ENCODE data around the gene KCTD20. TPM values are rescaled to one million over a fixed set of nuclear protein-coding genes. Genes with fewer than 3 reads are reported as not detected.

KCTD20 gene
- total and polyA plus RNA-seq, 2 donors from 2014 or later, result 11.5 to 35.6 TPM

DNA sequence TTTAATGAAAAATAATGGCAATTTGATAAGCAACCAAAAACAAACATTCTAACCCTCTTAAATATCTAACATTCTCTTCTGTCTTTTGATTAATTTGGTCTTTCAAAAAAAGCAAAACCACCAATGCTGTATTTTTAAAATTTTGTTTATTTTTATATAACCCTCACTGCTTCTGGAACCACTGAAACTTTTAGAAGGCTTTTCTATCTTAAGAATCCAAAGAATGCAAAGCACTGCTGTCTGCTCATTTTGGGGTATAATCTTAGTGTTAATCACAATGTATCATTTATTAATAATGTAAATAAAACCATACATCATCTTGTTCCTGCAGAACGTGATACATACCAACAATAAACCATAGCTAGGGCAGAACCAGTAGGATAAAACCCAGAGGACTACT is 90.5 kb downstream of the KCTD20 start:
- TF ChIP-seq, protein P1, sequence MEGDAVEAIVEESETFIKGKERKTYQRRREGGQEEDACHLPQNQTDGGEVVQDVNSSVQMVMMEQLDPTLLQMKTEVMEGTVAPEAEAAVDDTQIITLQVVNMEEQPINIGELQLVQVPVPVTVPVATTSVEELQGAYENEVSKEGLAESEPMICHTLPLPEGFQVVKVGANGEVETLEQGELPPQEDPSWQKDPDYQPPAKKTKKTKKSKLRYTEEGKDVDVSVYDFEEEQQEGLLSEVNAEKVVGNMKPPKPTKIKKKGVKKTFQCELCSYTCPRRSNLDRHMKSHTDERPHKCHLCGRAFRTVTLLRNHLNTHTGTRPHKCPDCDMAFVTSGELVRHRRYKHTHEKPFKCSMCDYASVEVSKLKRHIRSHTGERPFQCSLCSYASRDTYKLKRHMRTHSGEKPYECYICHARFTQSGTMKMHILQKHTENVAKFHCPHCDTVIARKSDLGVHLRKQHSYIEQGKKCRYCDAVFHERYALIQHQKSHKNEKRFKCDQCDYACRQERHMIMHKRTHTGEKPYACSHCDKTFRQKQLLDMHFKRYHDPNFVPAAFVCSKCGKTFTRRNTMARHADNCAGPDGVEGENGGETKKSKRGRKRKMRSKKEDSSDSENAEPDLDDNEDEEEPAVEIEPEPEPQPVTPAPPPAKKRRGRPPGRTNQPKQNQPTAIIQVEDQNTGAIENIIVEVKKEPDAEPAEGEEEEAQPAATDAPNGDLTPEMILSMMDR (IDR thresholded peaks at IDR 0.05; ENCODE audit: borderline replicate concordance, extremely low read depth, insufficient read depth), result no peak
- H3K9me3 ChIP-seq (ENCODE audit: control insufficient read depth in 2 of 3, insufficient read depth in 1 of 3, low read length in 3 of 3), result no peaks in the 10 kb centered on the region
- DNase-seq (no peak), FAIRE-seq (no peak)
- H3K9ac ChIP-seq (ENCODE audit: low read length in 3 of 3), result no peak overlapping the region
- peaks cover 0 to 4% (median 0%) of the 10 kb centered on the region in 3 donors for H3K36me3 ChIP-seq (ENCODE audit: control insufficient read depth in 2 of 3, insufficient read depth in 3 of 3, low read length in 3 of 3)
- no peak overlapping the region for H3K4me3 ChIP-seq (ENCODE audit: low read length in 3 of 3)
- H3K4me1 ChIP-seq (ENCODE audit: control insufficient read depth in 2 of 3, insufficient read depth in 2 of 3, low read depth in 1 of 3, low read length in 3 of 3), result no peaks in the 10 kb centered on the region
- H3K27ac ChIP-seq (ENCODE audit: low read depth in 2 of 2, low read length in 2 of 2), result no peak overlapping the region
- no peaks in the 10 kb centered on the region for H3K27me3 ChIP-seq (ENCODE audit: control insufficient read depth, insufficient read depth, low read length)
- intact Hi-C loops (cut with DNase I), result no loop called here

DNA sequence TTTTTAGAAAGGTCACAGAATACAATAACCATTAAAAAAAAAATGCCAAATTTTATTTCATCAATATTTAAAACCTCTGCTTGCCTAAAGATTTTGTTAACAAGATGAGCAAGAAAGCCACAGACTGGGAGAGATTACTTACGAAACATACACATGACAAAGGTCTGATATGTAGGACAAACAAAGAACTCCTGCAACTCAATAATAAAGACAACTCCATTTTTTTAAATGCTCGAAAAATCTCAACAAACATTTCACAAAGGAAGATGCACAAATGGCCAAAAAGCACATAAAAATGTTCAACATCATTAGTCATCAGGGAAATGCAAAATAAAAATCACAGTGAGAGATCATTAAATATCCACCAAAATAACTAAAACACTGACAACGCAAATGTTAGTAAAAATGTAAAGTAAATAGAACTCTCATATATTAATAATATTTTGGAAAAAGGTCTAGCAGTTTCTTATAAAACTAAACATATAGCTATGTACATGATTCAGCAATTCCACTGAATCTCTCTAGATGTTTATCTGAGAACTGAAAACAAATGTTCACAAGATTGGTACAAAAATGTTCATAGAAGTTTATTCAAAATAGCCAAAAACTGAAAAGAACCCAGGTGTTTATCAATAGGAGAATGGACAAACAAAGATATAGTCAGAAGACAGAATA is 94.2 kb downstream of the KCTD20 start:
- FAIRE-seq, result no peak

DNA sequence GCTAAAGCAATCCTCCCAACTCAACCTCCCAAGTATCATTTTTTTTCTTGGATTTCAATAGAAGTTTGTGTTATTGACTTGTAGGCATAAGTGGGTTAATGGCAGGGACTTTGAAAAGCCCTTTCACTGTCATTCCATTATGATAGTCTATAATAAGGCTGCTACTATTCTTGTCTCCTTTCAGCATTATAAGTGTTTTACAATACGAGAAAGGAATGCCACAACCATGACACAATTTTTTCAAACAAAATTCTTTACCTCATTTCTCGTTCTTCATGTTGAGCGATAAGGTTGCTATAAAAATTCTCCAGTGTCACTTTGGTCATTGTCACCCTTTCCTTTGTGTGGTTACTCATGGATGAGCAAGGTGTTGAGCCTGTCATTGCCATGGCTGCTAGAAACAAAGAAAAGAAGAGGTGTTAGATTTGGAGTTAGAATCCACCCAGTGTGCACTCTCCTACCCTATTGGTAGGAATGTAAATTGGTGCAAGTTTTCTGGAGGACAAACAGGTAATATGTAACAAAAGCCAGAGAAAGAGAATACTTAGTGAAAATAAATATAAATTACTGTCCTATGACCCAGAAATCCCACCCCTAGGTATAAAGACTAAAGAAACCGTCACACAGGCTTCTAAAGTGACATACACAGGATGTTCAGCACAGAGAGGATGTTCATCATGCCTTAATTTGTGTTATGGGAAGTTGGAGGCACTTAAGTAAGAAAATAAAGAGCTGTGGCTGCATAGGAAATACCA is 97.2 kb downstream of the KCTD20 start:
- no peak overlapping the region for H3K27ac ChIP-seq (ENCODE audit: low read depth in 2 of 2, low read length in 2 of 2)
- H3K27me3 ChIP-seq (ENCODE audit: control insufficient read depth, insufficient read depth, low read length), result no peaks in the 10 kb centered on the region
- H3K9me3 ChIP-seq (ENCODE audit: control insufficient read depth in 2 of 3, insufficient read depth in 1 of 3, low read length in 3 of 3), result no peaks in the 10 kb centered on the region
- no peak for DNase-seq
- no peak overlapping the region for H3K9ac ChIP-seq (ENCODE audit: low read length in 3 of 3)
- H3K4me3 ChIP-seq (ENCODE audit: low read length in 3 of 3), result no peak overlapping the region
- FAIRE-seq, result no peak
- peaks cover 0 to 9% (median 5%) of the 10 kb centered on the region in 3 donors for H3K4me1 ChIP-seq (ENCODE audit: control insufficient read depth in 2 of 3, insufficient read depth in 2 of 3, low read depth in 1 of 3, low read length in 3 of 3)
- TF ChIP-seq, protein P1 (IDR thresholded peaks at IDR 0.05; ENCODE audit: borderline replicate concordance, extremely low read depth, insufficient read depth), result no peak
- peaks cover 2 to 17% (median 4%) of the 10 kb centered on the region in 3 donors for H3K36me3 ChIP-seq (ENCODE audit: control insufficient read depth in 2 of 3, insufficient read depth in 3 of 3, low read length in 3 of 3)
- intact Hi-C loops (cut with DNase I), result no loop called here

More for the DNA sequence above, 94.2 kb downstream of the KCTD20 start:
- TF ChIP-seq, protein P1 (IDR thresholded peaks at IDR 0.05; ENCODE audit: borderline replicate concordance, extremely low read depth, insufficient read depth), result no peak
- Histone ChIP-seq H3K9me3 (ENCODE audit: control insufficient read depth in 2 of 3, insufficient read depth in 1 of 3, low read length in 3 of 3) (no peaks in the 10 kb centered on the region), H3K9ac (ENCODE audit: low read length in 3 of 3) (no peak overlapping the region), H3K4me3 (ENCODE audit: low read length in 3 of 3) (no peak overlapping the region), H3K27me3 (ENCODE audit: control insufficient read depth, insufficient read depth, low read length) (no peaks in the 10 kb centered on the region), H3K36me3 (ENCODE audit: control insufficient read depth in 2 of 3, insufficient read depth in 3 of 3, low read length in 3 of 3) (peaks cover 2 to 17% (median 4%) of the 10 kb centered on the region in 3 donors), H3K27ac (ENCODE audit: low read depth in 2 of 2, low read length in 2 of 2) (no peak overlapping the region), H3K4me1 (ENCODE audit: control insufficient read depth in 2 of 3, insufficient read depth in 2 of 3, low read depth in 1 of 3, low read length in 3 of 3) (no peaks in the 10 kb centered on the region)
- intact Hi-C loops (cut with DNase I), result no loop called here
- DNase-seq, result no peak

Other genes starting within 250 kb of the KCTD20 start
- gene BRPF3, start 246.3 kb upstream of the KCTD20 start, total RNA-seq, result 29.5 TPM
- 10.2 TPM for gene BRPF3, start 246.3 kb upstream of the KCTD20 start, polyA plus RNA-seq (ENCODE audit: insufficient read depth, low read depth, low replicate concordance)
- gene PNPLA1, start 172.9 kb upstream of the KCTD20 start, total RNA-seq, result 0.19 TPM
- gene PNPLA1, start 172.9 kb upstream of the KCTD20 start, polyA plus RNA-seq (ENCODE audit: insufficient read depth, low read depth, low replicate concordance), result 1.2 TPM
- gene BNIP5, start 106.1 kb upstream of the KCTD20 start, total RNA-seq, result 0.44 TPM
- gene BNIP5, start 106.1 kb upstream of the KCTD20 start, polyA plus RNA-seq (ENCODE audit: insufficient read depth, low read depth, low replicate concordance), result not detected
- 4.6 TPM for gene ETV7, start 55.3 kb upstream of the KCTD20 start, total RNA-seq
- gene ETV7, start 55.3 kb upstream of the KCTD20 start, polyA plus RNA-seq (ENCODE audit: insufficient read depth, low read depth, low replicate concordance), result 0.99 TPM
- gene PXT1, start 146 bp upstream of the KCTD20 start, total RNA-seq, result 0.13 TPM
- gene PXT1, start 146 bp upstream of the KCTD20 start, polyA plus RNA-seq (ENCODE audit: insufficient read depth, low read depth, low replicate concordance), result not detected
- gene STK38, start 104.5 kb downstream of the KCTD20 start, total RNA-seq, result 30.4 TPM
- 21.3 TPM for gene STK38, start 104.5 kb downstream of the KCTD20 start, polyA plus RNA-seq (ENCODE audit: insufficient read depth, low read depth, low replicate concordance)
- gene SRSF3, start 151.4 kb downstream of the KCTD20 start, total RNA-seq, result 257 TPM
- 222 TPM for gene SRSF3, start 151.4 kb downstream of the KCTD20 start, polyA plus RNA-seq (ENCODE audit: insufficient read depth, low read depth, low replicate concordance)
- 66.2 TPM for gene CDKN1A, start 235.7 kb downstream of the KCTD20 start, total RNA-seq
- gene CDKN1A, start 235.7 kb downstream of the KCTD20 start, polyA plus RNA-seq (ENCODE audit: insufficient read depth, low read depth, low replicate concordance), result 46.4 TPM

All from kidney (tissue), 14 donors.